GM12878 (cell line): ENCODE data around the gene MAP2K2. TPM values are rescaled to one million over a fixed set of nuclear protein-coding genes. Genes with fewer than 3 reads are reported as not detected.

Experiments
- CHD1 ChIP-seq: IDR thresholded peaks from 2 replicates; pipeline ENCODE4 v1.6.1; 2012; ENCODE audit warnings: low read depth, low read length, improper control_type of control experiment
- CREB1 ChIP-seq: IDR thresholded peaks from 2 replicates; pipeline ENCODE4 v1.6.1; 2012; ENCODE audit warnings: low read depth, mild to moderate bottlenecking, inconsistent platforms
- CREM ChIP-seq: IDR thresholded peaks from 2 replicates; pipeline ENCODE4 v1.6.1; 2014; ENCODE audit warnings: antibody characterized with exemption, low read depth
- EP300 ChIP-seq, 2 experiments: fragments of 150-350 bp in 1 of 2; IDR thresholded peaks; 2 replicates each; pipeline ENCODE4 v1.6.1; 2011 to 2012; ENCODE audit warnings: low read depth in 2 of 2, low read length in 2 of 2, borderline replicate concordance in 1 of 2, improper control_type of control experiment in 1 of 2, inconsistent platforms in 1 of 2; ENCODE audit not compliant: control insufficient read depth in 1 of 2
- FOXK2 ChIP-seq: fragments of 450-650 bp; IDR thresholded peaks from 2 replicates; pipeline ENCODE4 v1.6.1; 2017; ENCODE audit warnings: mild to moderate bottlenecking, moderate library complexity
- HCFC1 ChIP-seq: fragments of 150-350 bp; IDR thresholded peaks from 2 replicates; pipeline ENCODE4 v1.6.1; 2014; ENCODE audit warnings: low read length
- MYC ChIP-seq: IDR thresholded peaks from 2 replicates; pipeline ENCODE4 v1.6.1; 2011; ENCODE audit warnings: mild to moderate bottlenecking, low read length, moderate library complexity, inconsistent platforms; ENCODE audit not compliant: insufficient read depth, insufficient replicate concordance, insufficient read length, severe bottlenecking
- NR2C1 ChIP-seq: fragments of 450-650 bp; IDR thresholded peaks from 2 replicates; pipeline ENCODE4 v1.6.1; 2017; ENCODE audit warnings: antibody characterized with exemption, mild to moderate bottlenecking, moderate library complexity
- PAX5 ChIP-seq: IDR thresholded peaks from 2 replicates; pipeline ENCODE4 v1.6.1; 2011; ENCODE audit warnings: low read depth, low read length, borderline replicate concordance
- RELB ChIP-seq: fragments of 450-650 bp; IDR thresholded peaks from 2 replicates; pipeline ENCODE4 v1.6.1; 2017; ENCODE audit warnings: low read depth, mild to moderate bottlenecking, moderate library complexity
- SIN3A ChIP-seq: IDR thresholded peaks from 2 replicates; pipeline ENCODE4 v1.6.1; 2012; ENCODE audit warnings: low read depth, low read length, improper control_type of control experiment
- SMARCA5 ChIP-seq: fragments of 450-650 bp; IDR thresholded peaks from 2 replicates; pipeline ENCODE4 v1.6.1; 2017; ENCODE audit warnings: mild to moderate bottlenecking
- TCF7 ChIP-seq: IDR thresholded peaks from 2 replicates; pipeline ENCODE4 v1.6.1; 2014; ENCODE audit warnings: antibody characterized with exemption, borderline replicate concordance
- ZBTB33 ChIP-seq: fragments of 450-650 bp; IDR thresholded peaks from 2 replicates; pipeline ENCODE4 v1.6.1; 2017; ENCODE audit warnings: mild to moderate bottlenecking
- ZNF384 ChIP-seq: IDR thresholded peaks from 2 replicates; pipeline ENCODE4 v1.6.1; 2012; ENCODE audit warnings: low read depth, mild to moderate bottlenecking, low read length, improper control_type of control experiment, borderline replicate concordance
- polyA plus RNA-seq, 11 experiments: library from polyadenylated mRNA; depleted of rRNA in 4 of 11; unstranded in 6 of 11; stranded (reverse) in 5 of 11; fragments of >200 nt; fragmentation: Nextera tagmentation in 4 of 11; fragmentation: Illumina TruSeq in 1 of 11; extraction: Ambion mirVana in 4 of 11; extraction: Trizol in 1 of 11; gene quantifications; 1 replicate in 1 of 11; 2 replicates in 10 of 11; pipeline versions ENCODE4 v1.2.1 to v1.2.3, GENCODE V29; 2011 to 2016; ENCODE audit warnings: inconsistent platforms in 2 of 11, missing spikeins in 2 of 11, low read depth in 1 of 11
- total RNA-seq, 4 experiments: library from RNA; depleted of rRNA in 3 of 4; stranded (reverse); fragments of >200 nt in 3 of 4; fragmentation: Illumina TruSeq in 1 of 4; extraction: Trizol in 1 of 4; gene quantifications; 2 replicates each; pipeline versions ENCODE4 v1.2.1 to v1.2.3, GENCODE V29; 2013 to 2021
- TF ChIP-seq, protein P1 (sequence below): fragments of 450-650 bp; IDR thresholded peaks from 2 replicates; pipeline ENCODE4 v1.6.1; 2017; ENCODE audit warnings: borderline replicate concordance
- TF ChIP-seq, protein P2 (sequence below), 3 experiments: IDR thresholded peaks in 2 of 3; conservative IDR thresholded peaks in 1 of 3; 2 replicates each; pipeline ENCODE4 v1.5.1; 2011; ENCODE audit warnings: low read depth in 3 of 3, low read length in 3 of 3, mild to moderate bottlenecking in 3 of 3, control low read depth in 2 of 3, moderate library complexity in 2 of 3, inconsistent platforms in 1 of 3, mixed read lengths in 1 of 3; ENCODE audit not compliant: control insufficient read depth in 2 of 3, insufficient read depth in 1 of 3; ENCODE audit errors: extremely low read depth in 1 of 3
- TF ChIP-seq, protein P3 (sequence below): IDR thresholded peaks from 2 replicates; pipeline ENCODE4 v1.6.1; 2011; ENCODE audit warnings: borderline replicate concordance, low read depth, mild to moderate bottlenecking, moderate library complexity, low read length; ENCODE audit not compliant: insufficient read depth, poor library complexity, severe bottlenecking

The MAP2K2 gene
- total and polyA plus RNA-seq, 10 of the 15 experiments (the other 5 are each of a cell fraction or from before 2014, with no cell fraction given): 1.00 to 210 (median 53.5) TPM

- TF ChIP-seq CREM (no peak; the same call in 1 of the 2 replicates), NR2C1 (peak; percentile 68), TCF7 (no peak), SIN3A (no peak), EP300 (IDR thresholded peaks at IDR 0.05; ENCODE audit: borderline replicate concordance in 1 of 2, control insufficient read depth in 1 of 2, low read depth in 2 of 2, low read length in 2 of 2) (peak in 1 of 2 experiments; percentile 10; a peak in 1 of 4 replicates), MYC (no peak), CHD1 (no peak), ZBTB33 (no peak), CREB1 (peak; percentile 38; the same call in 1 of the 2 replicates), PAX5 (no peak), RELB (no peak), HCFC1 (no peak), SMARCA5 (no peak), ZNF384 (no peak), FOXK2 (no peak)
- TF ChIP-seq, protein P1, sequence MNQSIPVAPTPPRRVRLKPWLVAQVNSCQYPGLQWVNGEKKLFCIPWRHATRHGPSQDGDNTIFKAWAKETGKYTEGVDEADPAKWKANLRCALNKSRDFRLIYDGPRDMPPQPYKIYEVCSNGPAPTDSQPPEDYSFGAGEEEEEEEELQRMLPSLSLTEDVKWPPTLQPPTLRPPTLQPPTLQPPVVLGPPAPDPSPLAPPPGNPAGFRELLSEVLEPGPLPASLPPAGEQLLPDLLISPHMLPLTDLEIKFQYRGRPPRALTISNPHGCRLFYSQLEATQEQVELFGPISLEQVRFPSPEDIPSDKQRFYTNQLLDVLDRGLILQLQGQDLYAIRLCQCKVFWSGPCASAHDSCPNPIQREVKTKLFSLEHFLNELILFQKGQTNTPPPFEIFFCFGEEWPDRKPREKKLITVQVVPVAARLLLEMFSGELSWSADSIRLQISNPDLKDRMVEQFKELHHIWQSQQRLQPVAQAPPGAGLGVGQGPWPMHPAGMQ: no peak
- TF ChIP-seq, protein P2, sequence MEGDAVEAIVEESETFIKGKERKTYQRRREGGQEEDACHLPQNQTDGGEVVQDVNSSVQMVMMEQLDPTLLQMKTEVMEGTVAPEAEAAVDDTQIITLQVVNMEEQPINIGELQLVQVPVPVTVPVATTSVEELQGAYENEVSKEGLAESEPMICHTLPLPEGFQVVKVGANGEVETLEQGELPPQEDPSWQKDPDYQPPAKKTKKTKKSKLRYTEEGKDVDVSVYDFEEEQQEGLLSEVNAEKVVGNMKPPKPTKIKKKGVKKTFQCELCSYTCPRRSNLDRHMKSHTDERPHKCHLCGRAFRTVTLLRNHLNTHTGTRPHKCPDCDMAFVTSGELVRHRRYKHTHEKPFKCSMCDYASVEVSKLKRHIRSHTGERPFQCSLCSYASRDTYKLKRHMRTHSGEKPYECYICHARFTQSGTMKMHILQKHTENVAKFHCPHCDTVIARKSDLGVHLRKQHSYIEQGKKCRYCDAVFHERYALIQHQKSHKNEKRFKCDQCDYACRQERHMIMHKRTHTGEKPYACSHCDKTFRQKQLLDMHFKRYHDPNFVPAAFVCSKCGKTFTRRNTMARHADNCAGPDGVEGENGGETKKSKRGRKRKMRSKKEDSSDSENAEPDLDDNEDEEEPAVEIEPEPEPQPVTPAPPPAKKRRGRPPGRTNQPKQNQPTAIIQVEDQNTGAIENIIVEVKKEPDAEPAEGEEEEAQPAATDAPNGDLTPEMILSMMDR (IDR thresholded peaks at IDR 0.05 in 2 of 3, conservative IDR thresholded peaks at IDR 0.05 in 1 of 3; ENCODE audit: control insufficient read depth in 2 of 3, extremely low read depth in 1 of 3, insufficient read depth in 1 of 3, low read depth in 3 of 3, low read length in 3 of 3): no peak
- TF ChIP-seq, protein P3, sequence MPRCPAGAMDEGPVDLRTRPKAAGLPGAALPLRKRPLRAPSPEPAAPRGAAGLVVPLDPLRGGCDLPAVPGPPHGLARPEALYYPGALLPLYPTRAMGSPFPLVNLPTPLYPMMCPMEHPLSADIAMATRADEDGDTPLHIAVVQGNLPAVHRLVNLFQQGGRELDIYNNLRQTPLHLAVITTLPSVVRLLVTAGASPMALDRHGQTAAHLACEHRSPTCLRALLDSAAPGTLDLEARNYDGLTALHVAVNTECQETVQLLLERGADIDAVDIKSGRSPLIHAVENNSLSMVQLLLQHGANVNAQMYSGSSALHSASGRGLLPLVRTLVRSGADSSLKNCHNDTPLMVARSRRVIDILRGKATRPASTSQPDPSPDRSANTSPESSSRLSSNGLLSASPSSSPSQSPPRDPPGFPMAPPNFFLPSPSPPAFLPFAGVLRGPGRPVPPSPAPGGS: no peak
Observed at GRCh38 chr19:4077800-4078684, 45.9 kb downstream of the MAP2K2 start (continued).
